Endometrial microvascular endothelial cells (primary cell): ENCODE data around the gene TBC1D16. TPM values are rescaled to one million over a fixed set of nuclear protein-coding genes. Genes with fewer than 3 reads are reported as not detected.

Source experiments
- in situ Hi-C: cut with HindIII; loops from 2 replicates; pipeline ENCODE4 v1.10.0; 2017; ENCODE audit warnings: low sequenced_read_pairs, low pct_unique_long_range_greater_than_20kb; ENCODE audit errors: inconsistent ontology term
- total RNA-seq: library from RNA; depleted of rRNA; stranded (reverse); fragments of >200 nt; gene quantifications from one replicate; pipeline ENCODE4 v1.2.3, GENCODE V29; 2015; ENCODE audit errors: inconsistent ontology term

The TBC1D16 gene
- total RNA-seq, 1 donor from 2014 or later: 22.8 TPM

DNA sequence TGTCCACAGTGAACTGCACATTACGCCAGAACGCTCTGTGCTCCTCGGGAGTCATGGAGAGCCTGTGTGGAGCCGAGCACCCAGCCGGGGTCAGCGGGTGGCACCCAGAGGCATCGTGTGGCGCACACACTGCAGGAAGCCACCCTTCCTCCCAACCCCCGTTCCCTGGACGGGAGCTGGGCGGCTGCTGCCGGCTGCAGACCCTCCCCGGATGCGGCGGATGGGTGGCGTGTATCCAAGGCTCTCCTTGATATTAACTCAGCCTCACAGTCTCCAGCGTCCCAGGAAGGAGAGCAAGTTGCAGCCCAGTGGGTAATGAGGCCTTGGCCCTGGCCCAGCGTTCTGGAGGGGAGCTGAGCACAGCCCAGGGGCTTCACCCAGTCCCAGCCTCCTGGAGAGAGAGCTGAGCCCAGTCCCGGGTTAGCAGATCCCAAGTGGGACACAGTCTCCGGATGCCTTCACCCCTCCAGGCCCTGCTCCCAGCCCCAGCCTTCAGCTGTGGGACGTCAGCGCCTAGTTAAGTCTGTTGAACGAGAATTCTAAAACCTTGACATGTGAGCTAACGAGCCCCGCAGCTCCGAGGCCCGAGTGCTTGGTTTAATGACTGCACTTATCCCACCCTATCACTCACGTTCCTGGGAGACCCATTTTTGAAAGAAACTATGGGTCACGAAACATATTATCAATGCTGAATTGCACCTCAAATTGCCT lies 86.6 kb downstream of the TBC1D16 start:
- in situ Hi-C loops: no loop called here

DNA sequence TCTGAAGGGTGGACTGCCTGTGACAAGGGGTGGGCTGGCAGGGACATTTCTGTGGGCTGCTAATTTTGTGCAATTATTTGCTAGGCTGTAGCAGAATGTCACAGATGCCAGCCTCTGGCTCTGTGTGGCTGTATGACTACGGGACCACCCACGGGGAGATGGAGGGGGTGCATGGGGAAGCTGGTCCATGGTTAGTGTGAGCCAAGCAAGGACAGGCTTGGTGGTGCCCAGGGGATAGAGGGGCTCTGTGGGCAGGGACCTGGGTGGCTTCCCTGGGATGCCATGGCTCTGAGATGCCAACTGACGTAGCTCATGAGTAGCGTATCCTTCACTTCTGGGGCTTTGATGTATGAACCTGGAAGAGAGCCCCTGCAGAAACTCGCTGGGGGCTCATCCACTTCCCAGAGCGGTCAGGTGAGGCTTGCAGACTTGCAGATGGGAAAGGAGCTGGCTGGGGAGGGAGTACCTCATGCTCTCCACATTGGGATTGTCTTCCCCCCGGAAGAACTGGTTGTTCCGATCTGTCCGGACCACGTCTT lies 87.2 kb downstream of the TBC1D16 start:
- in situ Hi-C loops: no loop called here

DNA sequence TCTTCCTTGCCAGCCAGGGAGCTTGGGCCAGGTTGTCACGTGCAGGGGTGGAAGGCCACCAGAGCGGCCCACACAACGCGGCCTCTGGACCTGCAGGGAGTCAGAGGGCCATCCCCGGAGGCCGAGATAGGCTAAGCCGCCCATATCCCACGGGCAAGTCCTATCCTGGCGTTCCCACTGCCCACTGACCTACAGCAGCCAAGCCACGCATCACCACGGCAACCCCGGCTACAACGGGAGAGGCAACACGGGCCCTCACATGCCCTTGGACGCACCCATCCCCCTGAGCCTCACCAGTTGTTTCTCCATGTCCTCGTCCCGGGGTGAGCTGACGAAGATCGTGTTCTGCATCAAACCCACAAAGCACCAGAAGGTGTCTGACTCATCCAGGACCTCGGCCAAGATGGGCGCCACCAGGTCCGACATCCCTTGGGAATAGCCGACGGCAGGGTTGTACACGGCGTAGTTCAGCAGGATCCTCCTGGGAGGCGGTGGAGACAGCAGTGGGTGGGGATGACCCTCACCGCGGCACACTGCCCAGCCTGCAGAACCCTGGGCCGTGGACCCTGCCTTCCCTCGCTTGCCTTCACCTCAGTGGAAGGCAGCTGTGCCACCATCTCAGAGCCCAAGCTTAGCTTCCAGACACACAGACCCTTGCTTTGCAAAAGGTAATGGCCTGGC lies 88.2 kb downstream of the TBC1D16 start:
- in situ Hi-C loops: no loop called here

DNA sequence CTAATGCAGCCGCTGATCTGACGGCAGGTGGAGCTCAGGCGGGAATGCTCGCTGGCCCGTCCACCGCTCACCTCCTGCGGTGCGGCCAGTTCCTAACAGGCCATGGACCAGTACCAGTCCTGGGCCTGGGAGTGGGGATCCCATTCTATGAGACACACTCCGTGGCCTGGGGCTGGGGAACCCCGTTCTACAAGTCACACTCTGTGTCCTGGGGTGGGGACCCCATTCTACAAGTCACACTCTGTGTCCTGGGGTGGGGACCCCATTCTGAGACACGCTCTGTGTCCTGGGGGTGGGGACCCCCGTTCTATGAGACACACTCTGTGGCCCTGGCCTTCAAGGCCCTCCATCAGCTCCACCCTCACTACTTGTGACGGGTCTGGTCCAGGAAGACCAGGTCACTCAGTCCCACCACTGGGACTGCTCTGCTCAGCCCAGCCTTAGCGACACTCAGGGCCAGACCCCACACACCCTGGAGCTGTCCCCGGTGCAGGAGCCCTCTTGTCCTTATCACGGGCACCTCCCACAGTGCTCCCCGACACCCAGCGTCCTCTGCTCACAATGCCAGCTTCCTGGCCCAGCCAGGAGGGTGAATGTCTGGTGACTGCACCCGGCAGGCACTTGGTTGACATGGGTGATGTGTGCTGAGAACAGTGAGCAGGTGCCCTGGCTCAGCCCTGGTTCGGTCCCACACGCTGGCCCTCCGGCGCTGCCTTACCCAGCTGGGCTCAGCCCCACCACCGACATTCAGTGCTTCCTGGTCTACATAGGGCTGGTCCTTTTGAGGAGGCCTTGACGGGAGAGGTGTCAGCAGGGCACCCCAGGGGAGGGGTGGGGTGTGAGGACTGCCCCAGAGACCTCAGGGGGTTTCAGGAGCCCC lies 89.1 kb downstream of the TBC1D16 start:
- in situ Hi-C loops: no loop called here

DNA sequence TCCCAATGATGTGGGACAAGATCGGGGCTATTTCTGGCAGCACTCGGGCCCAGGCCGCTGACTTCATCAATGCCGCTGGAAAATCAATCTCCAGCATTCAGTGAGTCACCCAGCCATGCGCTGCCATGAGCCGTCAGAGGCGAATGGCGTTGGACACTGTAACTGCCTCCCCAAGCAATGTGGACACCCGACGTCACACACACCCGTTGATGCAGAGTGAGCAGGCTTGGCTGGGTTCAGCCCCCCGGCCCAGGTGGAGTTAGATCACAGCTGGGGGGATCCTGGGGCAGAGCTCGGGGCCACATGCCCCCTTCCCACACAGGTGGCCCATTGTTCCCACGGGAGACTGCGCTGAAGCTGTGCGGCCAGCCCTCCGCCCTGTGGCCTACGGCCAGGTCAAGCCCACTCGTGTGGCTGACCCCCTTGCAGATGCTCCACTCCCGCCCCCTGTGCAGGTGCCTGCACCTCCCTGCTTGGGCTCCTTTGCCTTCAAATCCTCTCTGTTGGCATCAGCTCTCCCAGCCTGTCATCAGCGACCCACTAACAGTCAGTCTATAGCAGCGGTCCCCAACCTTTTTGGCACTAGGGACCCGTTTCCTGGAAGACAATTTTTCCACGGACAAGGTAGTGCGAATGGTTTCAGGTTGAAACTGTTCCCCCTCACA lies 89.9 kb downstream of the TBC1D16 start:
- in situ Hi-C loops: no loop called here

DNA sequence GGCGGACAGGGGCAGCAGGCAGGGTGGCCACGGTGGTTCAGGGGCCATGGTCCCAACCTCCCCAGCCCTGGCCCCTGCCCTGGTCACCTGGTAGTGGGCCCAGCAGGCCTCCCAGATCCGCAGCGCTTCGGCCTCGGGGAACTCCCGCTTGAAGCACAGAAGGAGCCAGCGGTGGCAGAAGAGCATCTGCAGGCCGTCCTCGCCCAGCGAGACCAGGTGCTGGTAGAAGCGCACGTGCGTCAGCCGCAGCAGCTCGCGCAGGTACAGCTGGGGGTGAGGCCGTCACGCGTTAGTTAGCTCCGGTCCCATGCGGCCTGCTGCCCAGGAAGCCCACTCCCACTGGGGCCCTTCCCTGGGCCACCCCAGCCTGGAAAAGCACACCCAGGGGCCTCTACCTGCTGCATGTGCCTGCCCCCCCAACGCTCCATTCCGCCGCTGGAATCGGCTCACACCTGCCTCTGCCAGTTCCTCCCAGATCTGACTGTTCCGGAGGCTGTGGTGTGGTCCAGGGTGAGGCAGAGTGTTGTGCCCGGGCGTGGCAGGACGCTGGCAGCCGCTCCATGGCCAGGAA lies 90.8 kb downstream of the TBC1D16 start:
- in situ Hi-C loops: no loop called here

DNA sequence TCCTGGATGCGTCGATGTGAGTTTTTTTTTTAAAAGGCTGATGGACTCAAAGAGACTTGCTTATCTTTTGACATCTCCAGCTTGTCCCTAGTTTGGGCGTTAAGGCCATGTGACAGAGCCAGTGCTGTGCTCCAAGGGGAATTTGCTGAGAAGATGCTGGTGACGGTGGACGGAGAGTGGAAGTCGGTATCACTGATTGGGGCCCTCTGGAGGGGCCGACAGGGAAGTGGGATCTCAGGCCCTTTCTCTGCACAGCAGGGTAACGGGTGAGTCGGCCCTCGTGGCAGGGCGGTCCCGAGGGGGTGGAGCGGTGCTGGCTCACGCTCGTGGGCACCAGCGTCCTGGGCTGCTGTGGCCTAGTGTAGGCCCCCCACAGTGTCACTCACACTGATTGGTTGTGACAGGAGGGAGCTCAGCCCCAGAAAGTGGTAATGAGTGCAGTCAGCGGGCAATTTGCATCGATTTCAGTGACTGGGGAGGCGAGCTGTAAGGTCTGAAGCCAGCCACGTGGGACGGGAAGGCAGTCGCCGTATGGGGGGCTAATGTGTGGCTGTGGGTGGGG lies 91.3 kb downstream of the TBC1D16 start:
- in situ Hi-C loops: no loop called here

- in situ Hi-C loops: no loop called here
Measured at GRCh38 chr17:79943347-79944241, 92.1 kb downstream of the TBC1D16 start.

DNA sequence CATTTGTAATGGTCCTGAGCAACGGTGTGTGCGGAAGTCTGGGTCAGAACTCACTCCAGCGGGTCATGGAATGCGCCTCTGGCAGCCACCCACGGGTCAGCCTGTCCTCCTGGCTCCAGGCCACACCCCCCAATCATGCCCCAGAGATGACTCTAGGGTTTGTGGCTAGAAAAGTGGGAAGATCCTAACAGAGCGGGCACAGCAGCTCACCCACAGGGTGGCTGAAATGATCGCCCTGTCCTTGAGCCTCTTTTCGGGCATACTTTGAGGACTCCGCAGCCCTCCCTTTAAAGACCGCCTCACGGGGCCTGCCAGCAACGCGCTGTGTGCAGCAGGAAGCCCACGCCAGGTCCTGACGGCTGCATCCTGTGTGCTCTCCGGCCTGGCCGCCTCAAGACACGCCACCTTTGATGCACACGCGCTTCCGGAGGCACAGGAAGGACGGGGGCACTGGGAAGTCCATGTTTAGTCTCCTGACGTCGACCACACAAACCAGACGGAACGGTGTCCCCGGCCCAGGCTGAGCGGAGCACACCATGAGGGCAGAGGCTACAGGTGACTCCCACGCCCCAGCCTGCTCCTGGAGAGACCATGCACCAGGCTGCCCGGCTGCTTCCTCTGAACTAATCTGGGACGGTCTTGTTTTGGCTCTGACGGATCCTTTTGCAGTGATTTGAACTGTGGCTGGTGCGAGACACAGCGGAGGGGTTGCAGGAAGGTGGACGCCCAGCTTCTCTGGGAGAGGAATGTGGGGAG lies 92.9 kb downstream of the TBC1D16 start:
- in situ Hi-C loops: no loop called here

- in situ Hi-C loops: no loop called here
Measured at GRCh38 chr17:79942011-79942405, 93.7 kb downstream of the TBC1D16 start.

DNA sequence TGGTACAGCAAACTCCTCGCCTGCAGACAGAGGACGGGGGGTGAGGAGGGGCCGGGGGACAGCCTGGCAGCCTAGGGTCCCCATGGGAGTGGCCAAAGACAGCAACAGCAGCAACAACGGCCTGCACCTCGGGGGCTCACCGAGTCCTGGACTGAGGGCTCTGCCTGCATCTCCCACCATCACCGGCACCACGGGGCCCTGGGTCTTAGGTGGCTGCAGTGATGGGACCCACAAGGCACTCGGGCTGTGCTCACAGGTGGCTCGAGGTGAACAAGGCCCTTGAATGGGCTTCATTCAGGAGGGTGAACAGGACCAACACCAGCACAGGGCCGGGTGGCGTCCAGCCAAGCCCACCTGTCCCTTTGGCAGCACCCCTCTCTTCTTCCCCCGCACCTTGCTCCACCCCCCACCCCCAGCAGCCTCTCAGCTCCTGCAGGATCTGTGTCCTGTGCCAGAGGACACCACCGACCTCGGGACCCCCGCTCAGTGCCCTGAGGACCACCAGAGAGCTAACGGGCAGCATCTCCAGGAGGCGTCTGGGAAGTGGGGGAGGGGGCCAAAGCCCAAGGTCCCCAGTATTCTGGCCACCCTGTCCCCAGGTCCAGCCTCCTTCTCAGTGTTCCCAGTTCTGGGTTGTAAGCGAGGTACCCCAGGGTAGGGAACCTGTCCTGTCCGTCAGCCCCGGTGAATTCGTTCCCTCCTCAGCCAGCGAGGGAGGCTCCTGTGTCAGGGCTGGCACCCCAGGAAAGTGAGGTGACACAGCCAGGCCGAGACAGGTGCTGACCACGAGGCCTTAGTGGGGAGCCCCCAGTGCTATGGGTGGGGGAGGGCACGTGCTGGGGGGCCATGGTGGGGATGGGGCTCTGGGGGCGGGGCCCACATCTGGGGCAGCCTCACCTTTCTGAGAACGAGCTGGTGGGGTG lies 94.3 kb downstream of the TBC1D16 start:
- in situ Hi-C loops: no loop called here

DNA sequence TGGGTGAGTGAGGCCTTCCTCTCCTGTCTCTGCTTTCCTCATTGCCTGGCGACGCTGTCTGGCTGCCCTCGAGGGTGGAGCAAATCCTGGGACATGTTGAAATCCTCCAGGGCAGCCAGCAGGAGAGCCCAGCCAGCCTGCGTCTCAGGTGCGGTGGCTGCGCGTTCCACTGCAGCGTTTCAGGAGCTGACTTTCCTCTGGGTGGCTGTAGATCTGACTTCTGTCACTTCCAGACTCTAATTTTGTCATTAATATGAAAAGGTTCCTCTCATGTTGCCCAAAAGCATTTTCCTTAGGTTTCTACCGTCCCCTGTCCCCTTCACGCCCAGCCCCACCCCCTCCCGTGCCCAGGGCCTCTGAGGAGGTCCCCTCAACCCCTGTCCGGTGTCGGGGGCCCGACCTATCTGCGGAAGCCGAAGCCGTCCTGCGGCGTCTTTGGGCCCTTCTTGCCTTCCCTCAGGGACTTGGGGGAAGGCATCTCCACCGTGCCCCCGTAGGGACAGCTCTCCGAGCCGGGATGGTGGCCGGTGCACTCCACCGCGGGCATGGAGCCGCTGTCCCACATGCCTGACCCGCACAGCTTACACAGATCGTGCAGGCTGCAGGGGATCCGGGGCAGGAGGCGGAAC lies 95.1 kb downstream of the TBC1D16 start:
- in situ Hi-C loops: no loop called here

GRCh38 chr17:79939755-79940458 lies 95.8 kb downstream of the TBC1D16 start:
- in situ Hi-C loops: no loop called here

- in situ Hi-C loops: no loop called here
Measured at GRCh38 chr17:79939094-79939435, 96.6 kb downstream of the TBC1D16 start.
